GM11168 (cell line): ENCODE data around the gene C5AR1.
"Not testable (repeated sequence)": the region's sequence is repeated elsewhere in the genome, so short reads cannot be mapped to it uniquely, and the experiment has no call there.

Experiments
- in situ Hi-C: fragments of 300-500 bp; cut with MboI; formaldehyde crosslinking; loops from one replicate; pipeline ENCODE4 v1.12.0; 2022; ENCODE audit warnings: low sequenced_read_pairs; ENCODE audit not compliant: unreplicated experiment

The C5AR1 gene

GRCh38 chr19:47309608-47310007 lies at the start of gene C5AR1:
TSS of gene C5AR1 (plus strand) at chr19:47309861. CDS start at chr19:47309896, 35 bp downstream.
- in situ Hi-C loops, result no loop called here

DNA sequence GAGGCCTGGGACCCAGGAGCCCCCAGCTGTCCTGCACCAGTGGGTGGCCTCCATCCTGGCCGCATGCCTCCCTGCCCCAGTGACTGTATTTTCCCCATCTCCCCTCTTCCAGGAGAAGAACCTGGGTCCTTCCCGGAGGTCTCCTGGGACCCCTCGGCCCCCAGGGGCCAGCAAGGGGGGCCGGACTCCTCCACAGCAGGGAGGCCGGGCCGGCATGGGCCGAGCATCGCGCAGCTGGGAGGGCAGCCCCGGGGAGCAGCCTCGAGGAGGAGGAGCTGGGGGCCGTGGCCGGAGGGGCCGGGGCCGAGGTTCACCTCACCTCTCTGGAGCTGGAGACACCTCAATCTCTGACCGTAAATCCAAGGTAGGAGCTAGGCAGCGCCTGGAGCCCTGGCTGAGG lies 49.2 kb upstream of the C5AR1 start:
- in situ Hi-C loops, result no loop called here

GRCh38 chr19:47261946-47262793 lies 47.5 kb upstream of the C5AR1 start:
- in situ Hi-C loops, result not testable (repeated sequence)

DNA sequence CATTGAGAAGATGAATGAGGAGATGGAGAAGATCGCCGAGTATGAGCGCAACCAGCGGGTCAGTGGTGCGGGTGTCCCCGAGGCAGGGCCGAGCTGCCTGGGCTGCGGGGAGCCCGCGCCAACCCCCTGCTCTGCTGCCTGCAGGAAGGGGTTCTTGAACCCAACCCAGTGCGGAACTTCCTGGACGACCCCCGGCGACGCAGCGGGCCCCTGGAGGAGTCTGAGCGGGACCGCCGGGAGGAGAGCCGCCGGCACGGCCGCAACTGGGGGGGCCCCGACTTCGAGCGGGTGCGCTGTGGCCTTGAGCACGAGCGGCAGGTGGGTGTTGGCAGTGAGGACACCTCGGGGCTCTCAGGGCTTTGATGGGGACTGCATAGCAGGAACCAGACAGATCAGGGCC lies 45.0 kb upstream of the C5AR1 start:
- in situ Hi-C loops, result no loop called here

- in situ Hi-C loops, result no loop called here
These were observed 43.2 kb upstream of the C5AR1 start for GRCh38 chr19:47266401-47266941.

DNA sequence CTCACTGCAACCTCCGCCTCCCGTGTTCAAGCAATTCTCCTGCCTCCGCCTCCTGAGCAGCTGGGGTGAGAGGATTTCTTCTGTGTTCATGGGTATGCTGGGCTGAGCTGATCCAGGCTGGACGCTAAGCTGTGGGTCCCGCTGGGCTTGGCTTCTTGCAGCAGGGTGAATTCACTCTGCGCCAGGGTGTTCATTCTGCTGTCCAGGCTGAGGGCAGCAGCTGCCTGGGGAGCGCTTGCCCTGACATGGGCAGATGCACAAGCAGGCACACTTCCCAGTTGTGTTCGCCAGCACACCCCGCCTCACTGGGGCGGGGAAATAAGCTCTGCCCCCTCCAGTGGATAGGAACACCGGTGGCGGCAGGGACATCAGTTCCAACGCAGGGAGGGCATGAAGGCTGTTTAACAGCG lies 42.3 kb upstream of the C5AR1 start:
- in situ Hi-C loops, result no loop called here

GRCh38 chr19:47268028-47268427 lies 41.6 kb upstream of the C5AR1 start:
- in situ Hi-C loops, result no loop called here

- in situ Hi-C loops, result no loop called here
These were observed 40.1 kb upstream of the C5AR1 start for GRCh38 chr19:47269596-47269995.

DNA sequence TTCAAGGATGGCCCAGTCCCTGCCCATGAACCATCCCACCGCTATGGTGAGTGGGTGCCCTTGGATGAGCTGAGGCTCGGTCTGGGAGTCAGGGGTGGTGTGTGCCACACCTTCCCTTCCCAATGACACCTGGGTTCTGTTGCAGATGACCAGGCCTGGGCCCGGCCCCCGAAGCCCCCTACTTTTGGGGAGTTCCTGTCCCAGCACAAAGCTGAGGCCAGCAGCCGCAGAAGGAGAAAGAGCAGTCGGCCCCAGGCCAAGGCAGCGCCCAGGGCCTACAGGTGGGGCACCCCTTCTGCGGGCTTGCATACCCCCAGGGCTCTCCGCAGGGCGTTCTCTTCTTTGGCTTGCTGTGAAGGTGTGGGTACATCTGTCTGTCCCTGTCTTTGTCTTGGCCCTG lies 39.3 kb upstream of the C5AR1 start:
- in situ Hi-C loops, result no loop called here

- in situ Hi-C loops, result no loop called here
These were observed 37.7 kb upstream of the C5AR1 start for GRCh38 chr19:47271949-47272348.

- in situ Hi-C loops, result no loop called here
These were observed 37.0 kb upstream of the C5AR1 start for GRCh38 chr19:47272448-47273312.

DNA sequence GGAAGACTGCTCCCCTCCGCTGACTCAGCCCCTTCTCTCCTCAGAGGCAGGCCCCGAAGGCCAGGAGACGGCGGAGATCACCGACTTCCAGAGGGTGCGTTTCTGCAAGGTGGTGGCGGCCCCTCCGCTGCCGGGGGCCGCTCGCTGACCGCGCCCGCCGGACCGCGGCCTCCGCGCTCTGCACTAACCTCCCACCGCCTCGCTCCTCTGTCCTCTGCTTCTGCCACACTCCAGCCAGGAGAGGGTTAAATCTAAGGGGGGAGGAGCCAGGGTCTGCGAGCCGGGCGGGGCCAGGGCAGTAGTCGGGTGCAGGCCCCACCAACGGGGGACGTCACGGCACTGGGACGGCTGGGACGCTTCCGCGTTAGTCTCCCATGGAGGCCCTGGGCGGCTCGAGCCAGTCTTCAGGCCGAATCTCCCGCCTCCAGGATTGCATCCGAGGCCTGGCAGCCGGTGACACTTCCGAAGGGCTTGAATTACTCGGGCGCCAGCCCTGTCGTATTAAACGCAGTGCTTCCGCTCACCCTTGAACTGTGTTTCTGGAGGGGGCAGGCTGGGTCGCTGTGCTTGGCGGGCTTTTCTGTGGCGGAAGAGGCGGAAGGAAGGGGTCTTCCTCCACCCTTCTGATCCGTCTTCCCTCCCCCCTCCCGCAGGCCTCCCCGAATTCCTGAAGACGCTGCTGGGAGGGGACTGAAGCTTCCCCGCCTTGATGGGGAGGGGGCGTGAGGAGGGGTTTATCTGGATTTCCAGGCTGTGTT lies 36.2 kb upstream of the C5AR1 start:
- in situ Hi-C loops, result no loop called here

GRCh38 chr19:47274071-47274890 lies 35.4 kb upstream of the C5AR1 start, which contains the start of gene INAFM1:
TSS of gene INAFM1 (plus strand) at chr19:47274885. CDS start at chr19:47274920, 35 bp downstream.
- in situ Hi-C loops, result no loop called here

GRCh38 chr19:47274891-47275761 lies 34.5 kb upstream of the C5AR1 start:
- in situ Hi-C loops, result loop anchor here (25.0 kb wide), 1 partner anchor 437 kb away; the partner anchor contains the start of gene EHD2

- in situ Hi-C loops, result loop anchor here (25.0 kb wide), 1 partner anchor 436 kb away; the partner anchor contains the start of gene EHD2
These were observed 33.7 kb upstream of the C5AR1 start for GRCh38 chr19:47275791-47276461.

GRCh38 chr19:47276513-47276912 lies 33.1 kb upstream of the C5AR1 start:
- in situ Hi-C loops, result loop anchor here (25.0 kb wide), 1 partner anchor 436 kb away; the partner anchor contains the start of gene EHD2

DNA sequence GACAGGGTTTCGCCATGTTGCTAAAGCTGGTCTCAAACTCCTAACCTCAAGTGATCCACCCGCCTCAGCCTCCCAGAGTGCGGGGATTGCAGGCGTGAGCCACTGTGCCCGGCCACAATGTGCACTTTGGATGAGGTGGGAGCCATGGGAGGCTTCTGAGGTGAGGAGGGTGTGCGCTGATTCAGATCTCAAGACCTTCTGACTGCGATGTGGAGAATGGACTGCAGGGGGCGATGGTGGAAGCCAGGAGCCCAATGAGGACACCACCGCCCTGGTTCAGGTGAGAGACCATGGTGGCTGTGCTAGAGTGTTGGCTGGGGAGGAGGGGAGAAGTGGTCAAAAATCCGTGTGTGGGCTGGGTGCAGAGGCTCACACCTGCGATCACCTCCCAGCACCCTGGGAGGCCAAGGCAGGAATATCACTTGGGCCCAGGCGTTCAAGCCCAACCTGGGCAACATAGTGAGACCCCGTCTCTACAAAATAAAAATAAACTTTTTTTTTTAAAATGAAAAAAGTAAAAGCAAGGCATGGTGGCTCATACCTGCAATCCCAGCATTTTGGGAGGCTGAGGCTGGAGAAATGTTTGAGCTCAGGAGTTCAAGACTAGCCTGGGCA lies 29.4 kb upstream of the C5AR1 start:
- in situ Hi-C loops, result loop anchor here (25.0 kb wide), 1 partner anchor 432 kb away; the partner anchor contains the start of gene EHD2
